HG03135 (cell line): ENCODE measurements around the gene MICAL2.

ENCODE experiments used
- ATAC-seq: cut with Tn5 transposase; IDR thresholded peaks from one replicate; pipeline ENCODE4 v1.9.1; 2021; ENCODE audit warnings: mild to moderate bottlenecking, moderate library complexity; ENCODE audit not compliant: unreplicated experiment

MICAL2 gene

DNA sequence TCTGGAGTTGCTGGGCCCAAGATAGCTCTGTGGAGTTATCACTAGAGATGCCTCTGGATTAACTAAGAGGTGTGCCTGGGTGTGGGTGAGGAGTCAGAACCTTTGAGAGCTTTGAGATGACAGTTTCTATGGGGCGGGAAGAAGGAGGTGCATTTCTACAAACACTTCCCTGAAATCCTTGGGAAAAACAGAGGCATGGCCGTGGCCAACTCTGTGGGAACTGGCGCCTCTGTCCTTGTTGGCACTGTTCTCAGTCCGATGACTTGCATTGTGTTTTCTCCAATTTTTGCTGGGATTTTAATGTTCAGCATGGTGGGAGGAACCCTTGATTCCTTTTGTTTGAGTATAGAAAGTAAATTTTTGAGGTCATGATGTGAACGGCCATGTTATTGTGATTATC is 151.2 kb downstream of the MICAL2 start:
- no peak for ATAC-seq

DNA sequence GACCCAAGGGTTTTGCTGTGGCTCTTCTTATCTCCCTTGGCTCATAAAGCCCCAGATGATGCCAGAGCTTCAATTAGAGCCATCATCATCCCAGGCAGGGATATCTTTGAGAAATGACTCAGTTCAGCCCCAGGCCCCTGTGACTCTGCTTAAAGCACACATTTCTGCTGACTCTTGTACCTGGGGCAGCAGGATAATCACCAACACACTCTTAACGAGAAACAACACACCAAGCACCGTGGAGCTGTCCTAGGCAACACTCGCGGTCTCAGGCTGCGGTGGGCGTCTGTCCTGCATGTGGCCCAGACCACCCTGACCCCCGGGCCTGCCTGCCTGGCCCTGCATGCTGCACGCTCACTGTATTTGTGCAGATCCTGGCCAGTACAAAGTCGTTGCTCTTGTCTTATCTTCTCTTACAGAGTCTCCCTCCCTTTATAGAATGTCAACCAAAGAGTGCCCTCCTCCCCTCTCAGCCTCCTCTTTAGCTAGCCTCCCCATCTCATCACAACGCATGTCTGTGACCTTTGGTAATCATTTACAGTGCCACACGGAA is 152.8 kb downstream of the MICAL2 start:
- ATAC-seq = no peak

DNA sequence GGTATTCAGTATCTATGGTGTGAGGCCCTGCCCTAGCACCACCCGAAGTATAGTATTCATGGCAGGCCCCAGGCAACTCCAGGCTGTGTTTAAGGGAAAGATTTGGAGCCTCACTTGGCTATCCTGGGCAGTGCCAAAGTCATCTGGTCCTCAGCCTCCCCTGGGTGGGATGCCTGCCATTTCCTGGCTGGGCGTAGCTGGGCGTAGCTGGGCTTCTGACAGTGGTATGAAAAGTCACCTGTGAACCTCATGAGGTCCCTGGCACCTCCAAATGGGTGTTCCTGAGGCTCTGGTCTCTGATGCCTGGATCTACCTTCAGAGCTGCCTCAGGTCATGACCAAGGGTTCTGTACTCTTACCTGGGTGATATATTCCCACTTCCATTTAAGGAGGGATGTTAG is 154.0 kb downstream of the MICAL2 start:
- no peak for ATAC-seq

DNA sequence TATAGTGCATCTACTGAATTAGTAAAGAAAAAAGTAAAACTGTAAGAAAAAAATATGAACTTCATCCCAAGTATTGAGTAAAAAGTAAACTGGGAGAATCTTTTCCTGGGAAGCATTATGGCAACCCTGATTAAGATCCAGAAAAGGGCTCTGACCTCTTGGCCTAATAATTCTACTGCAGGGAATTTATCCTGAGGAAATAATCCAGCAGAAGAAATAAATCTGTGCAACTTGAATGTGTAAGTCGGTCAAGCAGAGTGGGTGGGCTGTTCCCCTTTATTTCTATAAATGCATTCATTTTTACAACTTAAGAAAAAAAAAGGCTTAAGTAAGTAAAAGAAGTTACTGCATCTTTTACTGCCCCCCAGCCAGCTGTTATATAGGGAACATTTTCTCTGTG is 155.7 kb downstream of the MICAL2 start:
- no peak for ATAC-seq

DNA sequence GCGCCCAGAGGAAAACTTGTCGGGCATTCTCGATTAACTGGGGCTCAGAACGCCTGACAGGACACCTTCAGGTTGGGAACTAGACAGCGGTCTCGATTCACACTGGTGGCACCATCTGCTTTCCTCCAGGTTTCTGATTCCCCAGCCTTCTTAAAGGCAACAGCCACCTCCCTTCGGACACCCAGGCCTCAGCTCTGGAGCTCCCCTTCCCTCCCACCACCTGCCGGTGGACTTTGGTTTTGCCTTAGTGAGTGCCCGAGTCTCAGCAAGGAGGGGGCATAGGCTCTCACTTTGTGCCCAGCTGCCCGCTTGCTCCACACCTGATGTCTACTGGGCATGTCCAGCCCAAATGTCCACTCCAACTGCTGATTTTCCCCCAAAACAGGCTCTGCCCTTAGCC is 156.6 kb downstream of the MICAL2 start:
- no peak for ATAC-seq

DNA sequence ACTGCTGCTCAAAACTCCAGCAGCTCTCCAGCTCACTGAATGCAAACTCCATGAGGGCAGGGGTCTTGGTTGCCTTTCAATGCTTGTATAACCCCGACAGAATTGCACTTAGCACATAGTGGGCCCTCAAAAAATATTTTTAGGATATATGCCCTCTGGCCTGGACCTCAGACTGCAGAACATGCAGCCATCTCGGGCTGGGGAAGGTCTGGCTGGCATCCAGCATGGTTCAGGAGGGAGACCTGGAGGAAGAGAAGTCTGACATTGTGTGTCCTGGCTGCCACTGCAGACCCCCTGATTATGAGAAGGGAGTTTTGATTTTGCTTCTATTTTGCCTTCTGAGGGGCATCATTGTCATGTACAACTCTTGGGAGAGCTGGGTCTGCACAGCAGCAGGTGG is 157.5 kb downstream of the MICAL2 start:
- no peak for ATAC-seq

DNA sequence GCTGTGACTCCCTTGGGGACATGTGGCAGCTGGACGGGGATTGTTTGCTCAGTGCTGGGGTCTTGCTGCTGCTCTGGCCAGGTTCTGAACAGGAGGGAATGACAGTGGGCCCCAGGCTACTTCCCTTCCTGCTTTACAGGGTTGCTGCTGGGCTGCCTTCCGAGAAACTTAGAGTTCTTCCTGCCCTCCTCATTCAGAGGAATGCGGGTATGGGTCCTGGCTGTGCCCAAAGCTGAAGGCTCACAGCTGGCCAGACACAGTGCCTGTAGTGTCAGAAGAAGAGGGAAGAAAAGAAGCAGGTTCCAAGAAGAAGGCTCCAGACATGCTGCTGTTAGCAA is 158.7 kb downstream of the MICAL2 start:
- ATAC-seq = no peak

DNA sequence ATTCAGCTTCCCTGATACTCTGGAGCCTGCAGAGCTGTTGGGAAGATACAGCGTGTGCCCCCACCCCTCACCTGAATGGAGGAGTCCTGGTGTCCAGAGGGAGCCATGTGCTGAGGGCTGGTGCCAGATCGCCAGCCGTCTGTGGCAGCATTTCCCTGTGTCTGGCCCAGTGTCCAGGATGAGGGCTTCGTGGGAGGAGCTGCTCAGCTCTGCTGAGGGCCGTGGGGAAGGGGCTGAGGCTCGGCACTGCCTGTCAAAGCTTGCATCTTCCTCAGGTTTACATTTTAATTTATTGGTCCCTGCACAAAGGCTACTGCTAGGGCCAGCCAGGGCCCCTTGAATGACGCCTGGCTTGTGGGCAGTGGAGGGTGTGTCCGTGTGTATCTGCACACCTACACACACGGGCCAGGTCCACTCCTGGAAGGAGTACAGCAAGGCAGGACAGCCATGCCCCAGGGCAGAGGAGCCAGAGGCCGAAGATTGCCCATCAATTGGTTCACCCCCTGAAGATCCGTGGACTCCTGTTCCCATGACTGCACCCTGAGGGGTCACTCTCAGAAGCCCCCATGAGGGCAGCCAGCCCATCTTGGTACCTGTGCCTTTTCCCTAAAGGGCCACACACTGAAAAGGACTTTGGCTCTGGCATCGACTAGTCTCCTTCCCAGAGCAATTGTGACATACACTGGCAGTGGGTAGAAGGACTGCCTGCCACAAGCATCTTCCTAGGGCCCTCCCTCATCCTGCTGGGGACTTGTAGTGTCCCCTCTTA is 159.2 kb downstream of the MICAL2 start:
- no peak for ATAC-seq

DNA sequence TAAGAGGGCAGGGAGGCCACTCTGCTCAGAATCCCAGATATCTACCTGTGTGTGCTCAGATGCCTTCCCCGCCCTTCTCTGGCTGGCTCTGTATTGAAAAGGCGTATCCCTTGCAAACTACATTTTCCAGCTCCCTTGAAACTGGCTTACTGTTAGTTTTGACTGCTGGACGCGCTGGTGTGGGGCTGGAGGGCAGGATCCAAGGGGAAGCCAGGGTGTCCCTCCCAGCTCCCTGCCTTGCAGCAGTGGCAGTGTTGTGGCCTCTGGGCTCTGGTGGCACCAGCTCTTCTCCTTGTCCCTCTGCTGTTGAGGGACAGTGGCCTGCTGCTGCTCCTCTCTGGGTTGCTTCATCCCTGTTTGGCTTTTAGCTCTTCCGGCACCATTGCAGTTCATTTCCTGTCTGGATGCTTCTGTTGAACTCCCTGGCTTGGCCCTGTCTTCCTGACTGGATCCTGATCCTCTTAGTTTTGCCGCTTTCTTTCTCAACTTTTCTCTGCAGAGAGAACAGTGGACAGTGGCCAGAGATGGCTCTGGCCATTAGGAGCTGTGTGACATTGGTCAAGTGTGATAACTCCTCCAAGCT is 159.9 kb downstream of the MICAL2 start:
- no peak for ATAC-seq

DNA sequence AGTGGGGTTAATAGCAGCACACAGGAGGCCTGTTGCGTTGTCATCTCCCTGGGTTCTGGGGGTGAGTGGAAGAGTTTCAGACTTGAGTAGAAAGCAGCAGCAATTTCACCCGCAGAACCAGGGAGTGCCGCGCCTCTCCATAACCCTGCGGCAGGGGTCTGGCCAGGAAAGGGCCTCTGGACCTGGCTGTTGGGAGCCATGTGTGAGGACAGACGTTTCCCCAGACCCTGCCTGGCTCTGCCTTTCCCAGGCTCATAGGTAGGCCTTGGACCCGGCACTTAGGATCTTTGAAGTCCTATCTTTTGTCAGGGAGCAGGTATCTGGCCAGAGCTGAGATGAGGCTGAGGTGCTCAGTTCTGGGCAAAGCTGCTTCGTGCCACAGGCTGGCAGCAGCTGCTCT is 160.4 kb downstream of the MICAL2 start:
- ATAC-seq = no peak

DNA sequence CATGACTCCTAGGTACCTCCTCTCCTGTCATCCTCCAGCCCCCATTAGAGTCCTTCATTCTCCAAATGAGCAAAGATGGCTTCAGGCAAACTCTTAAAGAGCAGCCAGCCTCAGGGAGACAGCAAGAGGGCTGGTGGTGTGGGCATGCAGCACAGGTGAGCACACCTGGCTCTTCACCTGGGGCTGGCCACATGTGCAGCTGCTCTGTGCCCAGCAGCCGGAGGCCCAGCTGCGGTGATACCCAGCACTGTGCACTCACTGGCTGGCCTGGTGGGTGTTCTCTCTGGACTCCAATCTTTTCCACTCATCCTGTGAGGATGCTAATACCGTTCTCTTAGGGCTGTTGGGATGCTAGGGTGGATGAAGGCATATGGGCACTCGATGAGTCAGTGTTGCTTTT is 160.9 kb downstream of the MICAL2 start:
- ATAC-seq = no peak

DNA sequence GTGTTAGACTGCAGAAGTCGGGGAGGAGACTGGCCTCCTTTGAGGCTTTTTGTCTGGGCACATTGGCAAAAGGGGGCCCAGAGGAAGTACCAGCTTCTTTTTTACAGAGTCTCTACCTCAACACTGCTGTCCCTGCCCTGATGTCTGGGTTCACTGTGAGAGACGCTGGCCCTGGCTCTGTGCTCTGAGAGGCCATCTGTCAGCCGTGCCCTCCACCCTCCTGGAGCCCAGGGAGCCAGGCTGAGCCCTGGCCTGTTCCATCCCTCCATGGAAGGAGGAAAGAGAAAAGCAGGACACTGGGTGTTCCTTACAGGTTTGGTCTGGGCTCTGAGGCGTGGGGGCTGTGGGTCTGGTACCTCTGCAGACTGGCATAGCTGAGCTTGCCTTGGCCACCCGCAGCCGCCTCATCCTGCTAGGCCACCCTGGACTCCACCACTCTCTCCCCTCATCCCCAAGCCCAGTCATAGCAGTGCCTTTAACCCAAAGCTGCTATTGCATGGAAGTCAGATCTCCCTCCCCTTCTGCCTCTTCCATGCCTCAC is 161.5 kb downstream of the MICAL2 start:
- ATAC-seq = no peak

DNA sequence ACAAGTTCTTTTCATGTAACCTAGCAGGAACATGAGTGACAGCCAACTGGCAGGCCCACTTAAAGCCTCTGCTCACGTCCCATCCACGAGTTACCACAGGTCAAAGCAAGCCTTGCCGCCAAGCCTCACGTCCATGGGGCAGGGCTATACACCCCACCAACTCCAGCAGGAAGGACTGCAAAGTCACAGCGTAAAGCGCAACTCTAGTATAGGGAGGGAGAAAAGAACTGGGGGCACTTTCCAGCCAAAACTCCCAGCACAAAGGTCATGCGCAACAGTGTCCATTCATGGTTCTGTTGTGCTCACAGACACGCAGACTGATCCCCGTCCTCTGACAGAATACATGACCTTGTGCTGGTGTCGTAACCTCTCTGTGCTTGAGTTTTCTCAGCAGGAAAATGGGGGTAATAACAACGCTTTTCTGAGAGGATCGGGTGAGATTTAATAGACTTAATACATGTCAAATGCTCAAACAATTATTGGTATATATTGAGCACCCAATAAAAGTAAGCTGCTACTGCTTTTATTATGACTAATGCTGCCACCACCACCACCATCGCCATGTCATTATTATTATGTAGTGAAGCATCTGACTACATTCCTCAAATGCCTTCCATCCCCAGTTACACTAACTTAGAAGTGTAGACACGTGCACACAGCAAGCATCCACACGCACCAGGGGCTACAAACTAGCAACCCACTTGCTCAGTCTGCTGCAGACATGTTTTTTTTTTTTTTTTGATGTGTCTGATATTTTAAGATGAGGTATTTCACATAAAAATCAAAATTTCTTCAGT is 162.6 kb downstream of the MICAL2 start:
- ATAC-seq = no peak

DNA sequence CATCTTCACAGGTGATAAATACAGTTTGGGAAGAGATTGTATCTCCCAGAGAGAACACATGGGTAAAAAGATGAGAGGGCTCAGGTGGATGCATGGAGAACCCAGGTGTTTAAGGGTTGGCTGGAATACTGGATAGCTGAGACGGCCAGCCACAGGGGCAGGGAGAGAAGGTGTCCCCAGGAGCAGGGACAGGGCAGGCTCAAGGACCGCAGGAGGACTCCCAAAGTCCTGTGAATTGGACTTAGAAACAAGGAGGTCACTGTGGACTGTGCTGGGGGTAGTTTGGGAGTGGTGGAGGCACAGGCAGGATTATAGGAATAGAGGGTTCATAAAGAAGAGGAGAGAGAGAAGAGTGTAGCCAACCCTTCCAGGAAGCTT is 163.2 kb downstream of the MICAL2 start:
- no peak for ATAC-seq

DNA sequence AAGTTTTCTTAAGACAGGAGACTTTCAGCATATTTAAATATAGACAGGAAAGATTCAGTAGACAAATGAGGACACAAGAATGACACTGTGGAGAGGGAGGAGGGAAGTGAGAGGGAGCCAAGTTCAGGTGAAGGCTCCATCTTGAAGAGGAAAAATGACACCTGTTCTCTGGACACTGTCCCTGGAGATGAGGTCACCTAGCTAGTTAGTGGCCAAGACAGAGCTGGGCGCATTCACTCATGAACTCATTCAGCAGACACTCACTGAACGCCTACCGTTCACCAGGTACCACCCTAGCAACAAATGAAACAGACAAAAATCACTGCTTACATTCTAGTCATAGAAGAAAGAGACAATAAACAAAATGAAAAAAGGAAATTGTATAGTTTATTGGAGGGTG is 163.7 kb downstream of the MICAL2 start:
- ATAC-seq = no peak

DNA sequence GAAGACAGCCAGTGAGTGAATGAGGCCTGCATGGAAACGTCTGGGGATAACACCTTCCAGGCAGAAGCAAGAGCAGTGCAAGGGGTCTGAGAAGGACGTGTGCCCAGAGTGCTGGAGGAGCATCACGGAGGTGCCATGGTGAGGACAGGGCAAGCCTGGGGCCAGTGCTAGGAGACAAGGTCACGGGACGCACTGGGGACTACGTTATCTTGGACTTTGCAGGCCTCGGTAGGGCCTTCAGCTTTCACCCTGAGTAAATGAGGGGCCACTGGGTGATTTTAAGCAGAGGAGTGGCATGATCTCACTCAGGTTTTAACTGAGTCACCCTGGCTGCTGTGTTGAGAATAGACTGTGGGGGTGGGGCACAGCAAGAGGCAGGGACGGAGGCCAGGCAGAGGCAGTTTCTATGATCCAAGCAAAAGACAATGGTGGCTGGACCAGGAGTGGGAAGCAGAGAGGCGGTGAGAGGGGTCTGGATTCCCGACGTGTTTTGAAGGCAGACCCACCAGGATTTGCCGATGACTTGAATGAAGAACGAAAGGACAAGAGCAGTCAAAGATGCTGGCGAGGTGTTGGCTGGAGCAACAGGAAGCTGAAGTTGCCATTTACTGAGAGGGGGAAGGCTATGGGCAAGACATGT is 164.3 kb downstream of the MICAL2 start:
- no peak for ATAC-seq

DNA sequence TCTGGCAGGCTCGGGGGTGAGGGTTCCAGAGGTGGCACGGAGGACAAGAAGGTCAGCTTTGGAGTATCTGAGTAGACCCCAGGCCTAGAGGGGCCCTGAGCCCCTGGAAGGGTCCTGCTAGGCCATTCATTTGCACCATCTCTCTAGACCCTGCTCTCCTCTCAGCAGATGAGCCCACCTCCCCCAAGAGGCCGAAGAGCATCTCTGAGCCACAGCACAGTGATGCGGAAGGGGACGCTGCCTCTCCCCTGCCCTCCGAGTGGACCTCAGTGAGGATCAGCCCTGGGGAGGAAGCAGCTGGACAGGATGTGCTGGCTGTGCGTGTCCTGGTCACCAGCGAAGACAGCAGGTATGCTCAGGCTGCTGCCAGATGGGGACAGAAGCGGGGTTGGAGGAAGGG is 165.4 kb downstream of the MICAL2 start:
- ATAC-seq = no peak

DNA sequence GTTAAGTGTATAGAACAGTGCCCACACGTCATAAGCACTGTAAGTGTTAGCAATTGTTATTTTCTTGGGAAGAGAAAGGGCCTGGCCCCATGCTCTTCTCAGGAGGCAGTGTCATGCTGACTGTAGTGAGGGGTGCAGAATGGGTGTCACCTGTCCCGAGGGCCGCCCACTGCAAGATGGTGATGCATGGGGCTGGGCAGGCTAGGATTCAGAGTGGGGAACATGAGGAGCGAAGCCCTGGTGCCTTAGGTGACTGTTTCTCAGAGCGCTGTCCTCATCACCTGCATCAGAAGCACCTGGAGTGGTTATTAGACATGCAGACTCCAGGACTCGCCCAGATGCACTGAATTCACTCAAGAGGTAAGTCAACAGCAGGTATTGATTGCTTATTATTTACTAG is 166.0 kb downstream of the MICAL2 start:
- ATAC-seq = no peak

DNA sequence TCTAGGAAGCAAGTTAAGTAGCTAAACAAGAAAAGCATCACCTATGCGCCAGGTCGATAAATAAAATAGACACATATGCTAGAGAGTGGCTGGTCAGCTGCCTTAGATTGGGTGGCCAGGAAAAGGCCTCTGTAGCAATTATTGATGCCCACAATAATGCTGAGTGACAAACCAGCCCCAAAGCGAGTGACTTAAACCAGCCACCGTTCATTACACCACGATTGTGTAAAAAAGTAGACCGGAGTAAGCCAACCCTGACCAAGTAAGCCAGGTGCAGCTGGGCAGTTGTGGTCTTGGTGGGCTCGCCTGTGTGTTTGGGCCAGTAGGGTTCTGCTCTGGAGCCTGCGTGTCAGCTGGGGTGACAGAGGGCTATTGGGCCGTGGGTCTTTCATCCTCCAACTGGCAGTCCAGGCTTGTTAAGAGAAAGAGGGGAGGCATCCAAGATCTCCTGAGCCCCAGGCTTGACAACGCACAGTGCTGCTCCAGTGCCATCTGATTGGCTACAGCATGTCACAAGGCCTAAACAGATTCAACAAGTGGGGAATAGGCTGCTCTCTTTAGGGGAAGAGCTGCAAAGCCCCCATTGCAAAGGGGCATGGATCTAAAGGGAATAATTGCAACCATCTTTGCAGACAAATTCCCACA is 166.6 kb downstream of the MICAL2 start:
- no peak for ATAC-seq

DNA sequence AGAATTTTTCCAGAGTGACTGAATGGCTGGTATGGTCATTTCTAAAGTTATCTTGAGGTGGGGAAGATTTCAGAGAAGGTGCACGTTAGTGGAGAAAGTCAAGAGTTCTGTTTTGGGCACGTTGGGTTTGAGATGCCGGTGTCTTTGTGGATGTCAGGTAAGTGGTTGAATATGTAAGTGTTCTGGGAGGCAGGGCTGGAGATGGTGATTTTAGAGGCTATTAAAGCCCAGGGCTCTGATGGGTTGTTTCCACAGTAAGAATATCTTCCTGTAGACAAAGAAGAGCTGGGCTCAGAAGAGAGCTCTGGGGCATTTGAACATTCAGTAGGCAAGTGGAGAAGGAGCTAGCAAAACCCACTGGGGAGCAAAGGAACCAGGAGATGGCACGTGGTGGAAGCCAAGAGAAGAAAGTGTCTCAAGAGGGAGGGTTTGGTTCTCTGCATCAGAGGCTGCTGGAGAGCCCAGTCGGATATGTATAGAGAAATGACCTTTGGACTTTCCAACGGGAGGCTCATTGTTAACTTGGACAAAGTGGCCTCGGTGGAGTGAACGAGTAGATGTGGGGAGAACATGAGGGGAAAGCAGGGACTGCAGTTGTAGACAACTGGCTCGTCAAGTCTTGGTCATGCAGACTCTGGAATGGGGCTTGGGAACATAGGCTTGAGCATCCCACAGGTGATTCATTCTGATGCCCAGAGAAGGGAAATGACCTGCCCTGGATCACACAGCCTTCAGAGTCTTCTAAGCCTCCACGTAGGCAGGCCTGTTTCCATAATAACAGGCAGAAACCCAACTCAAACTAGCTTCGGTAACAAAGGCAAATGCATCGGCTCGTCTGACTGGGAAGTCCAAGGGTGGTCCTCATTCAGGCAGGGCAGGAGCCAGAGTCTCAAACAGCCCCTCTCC is 168.6 kb downstream of the MICAL2 start:
- no peak for ATAC-seq
